Stimulated activated CD8-positive, alpha-beta memory T cell treated with anti-CD3 and anti-CD28 coated beads, Interleukin-12 subunit alpha, Interleukin-12 subunit beta, amount 100 ng/mL, for 4 hours (primary cell): ENCODE data around the gene CRYZL1.
"Not testable (repeated sequence)": the region's sequence is repeated elsewhere in the genome, so short reads cannot be mapped to it uniquely, and the experiment has no call there.

ENCODE experiments used
- DNase-seq: peaks from one replicate; pipeline ENCODE4 v3.0.0-alpha.2; 2020; ENCODE audit warnings: low read depth

CRYZL1 gene

DNA sequence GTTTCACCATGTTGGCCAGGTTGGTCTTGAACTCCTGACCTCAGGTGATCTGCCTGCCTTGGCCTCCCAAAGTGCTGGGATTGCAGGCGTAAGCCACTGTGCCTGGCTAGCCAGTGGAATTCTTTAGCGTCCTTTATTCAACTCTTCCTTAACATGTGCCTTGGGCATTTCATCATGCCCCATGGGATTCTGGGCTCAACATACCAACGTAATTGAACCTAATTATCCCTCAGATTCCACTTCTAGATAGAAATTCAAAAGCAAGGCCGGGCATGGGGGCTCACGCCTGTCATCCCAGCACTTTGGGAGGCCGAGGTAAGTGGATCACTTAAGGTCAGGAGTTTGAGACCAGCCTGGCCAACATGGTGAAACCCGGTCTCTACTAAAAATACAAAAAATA is 15.4 kb downstream of the CRYZL1 start:
- DNase-seq, result not testable (repeated sequence)

DNA sequence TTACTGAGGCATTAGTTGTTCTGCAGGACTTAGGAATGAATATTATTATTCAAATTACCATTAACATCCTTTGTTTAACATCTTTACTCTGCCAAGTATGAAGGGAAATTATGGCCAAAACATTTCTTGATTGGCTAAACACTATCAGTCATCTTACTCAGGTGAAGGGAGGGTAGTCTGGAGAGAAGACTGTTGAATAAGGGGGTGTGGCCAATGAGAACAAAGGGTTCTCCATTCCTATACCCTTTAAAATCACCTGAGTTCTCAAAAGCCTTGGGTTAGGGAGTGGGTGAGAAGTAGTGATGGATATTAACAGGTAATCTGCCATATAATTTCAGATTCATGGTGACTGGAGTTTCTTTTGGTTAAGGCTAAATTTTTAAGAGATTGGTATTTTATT is 19.3 kb downstream of the CRYZL1 start:
- DNase-seq, result no peak

DNA sequence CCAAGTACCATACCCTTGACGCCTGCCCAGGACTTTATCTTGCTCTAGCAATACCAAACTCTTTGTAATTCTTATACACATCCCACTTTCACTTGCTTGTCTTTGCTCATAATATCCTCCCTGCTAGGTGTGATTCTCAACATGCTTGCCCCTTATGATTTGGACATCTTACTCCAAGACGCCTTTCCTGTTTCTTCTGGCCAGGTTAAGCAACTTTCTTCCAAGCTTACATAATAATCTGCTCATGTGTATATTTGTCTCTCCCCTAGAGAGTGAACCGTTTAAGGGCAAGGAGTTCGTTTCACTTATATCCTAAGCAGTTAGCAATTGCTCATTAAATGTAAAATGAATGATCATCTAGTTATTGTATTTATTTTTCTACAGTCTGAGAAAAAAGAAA is 21.8 kb downstream of the CRYZL1 start:
- DNase-seq, result no peak

DNA sequence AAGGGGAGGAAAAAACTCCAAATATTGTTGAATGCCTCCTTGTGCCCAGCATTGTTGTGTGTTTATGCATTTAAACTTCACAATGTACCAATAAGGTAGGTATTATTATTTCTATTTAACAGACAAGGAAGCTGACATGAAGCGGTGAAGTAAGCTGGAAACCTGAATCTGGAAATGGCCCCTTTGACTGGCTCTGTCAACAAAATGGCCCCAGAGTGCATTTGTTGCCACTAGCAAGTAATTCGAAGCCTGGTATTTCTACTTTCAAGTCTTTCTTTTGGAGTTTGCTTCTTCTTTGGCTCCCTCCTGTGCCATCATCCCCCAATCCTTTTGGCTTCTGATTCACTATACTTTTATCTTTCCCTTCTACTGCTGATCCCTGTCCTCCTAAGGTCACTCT is 23.1 kb downstream of the CRYZL1 start:
- no peak for DNase-seq

DNA sequence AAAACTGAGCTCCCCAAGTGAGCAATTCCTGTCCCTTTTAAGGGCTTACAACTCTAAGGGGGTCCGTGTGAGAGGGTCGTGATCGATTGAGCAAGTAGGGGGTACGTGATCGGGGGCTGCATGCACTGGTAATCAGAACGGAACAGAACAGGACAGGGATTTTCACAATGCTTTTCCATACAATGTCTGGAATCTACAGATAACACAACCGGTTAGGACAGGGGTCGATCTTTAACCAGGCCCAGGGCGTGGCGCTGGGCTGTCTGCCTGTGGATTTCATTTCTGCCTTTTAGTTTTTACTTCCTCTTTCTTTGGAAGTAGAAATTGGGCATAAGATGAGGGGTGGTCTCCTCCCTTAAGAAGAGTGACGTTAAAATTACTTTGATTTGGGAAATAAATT is 24.0 kb downstream of the CRYZL1 start:
- not testable (repeated sequence) for DNase-seq

DNA sequence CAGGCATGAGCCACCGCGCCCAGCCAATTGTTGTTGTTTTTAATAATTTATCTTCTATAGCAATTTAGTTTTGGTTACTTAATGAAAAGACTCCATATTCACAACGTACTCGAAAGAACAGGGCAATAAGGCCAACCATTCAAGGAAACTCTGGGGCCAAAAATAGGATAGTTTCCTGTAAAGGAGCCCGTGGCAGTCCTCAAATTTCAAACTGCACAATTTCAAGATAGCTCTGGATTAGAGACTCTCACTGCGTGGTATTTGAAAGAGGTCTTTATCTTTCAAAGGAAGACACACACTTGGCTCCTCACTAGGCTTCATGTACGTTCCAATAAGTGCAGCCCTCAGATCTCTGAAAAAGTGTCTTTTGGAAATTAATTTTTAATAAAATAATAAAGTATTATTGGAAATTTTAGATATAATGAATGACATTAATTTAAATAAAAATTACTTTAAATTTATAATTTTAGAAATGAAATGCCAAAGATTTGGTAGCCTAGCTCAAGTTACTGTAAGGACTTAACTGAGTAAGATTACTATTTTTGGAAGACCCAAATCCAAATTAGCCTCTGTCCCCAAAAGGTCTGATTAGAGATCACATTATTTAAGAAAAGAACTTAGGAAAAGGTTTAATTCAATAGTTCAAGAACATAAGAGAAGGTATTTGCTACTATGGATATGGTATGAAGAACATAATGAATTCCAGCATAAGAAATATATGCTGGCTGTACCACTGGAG is 30.4 kb downstream of the CRYZL1 start:
- no peak for DNase-seq

DNA sequence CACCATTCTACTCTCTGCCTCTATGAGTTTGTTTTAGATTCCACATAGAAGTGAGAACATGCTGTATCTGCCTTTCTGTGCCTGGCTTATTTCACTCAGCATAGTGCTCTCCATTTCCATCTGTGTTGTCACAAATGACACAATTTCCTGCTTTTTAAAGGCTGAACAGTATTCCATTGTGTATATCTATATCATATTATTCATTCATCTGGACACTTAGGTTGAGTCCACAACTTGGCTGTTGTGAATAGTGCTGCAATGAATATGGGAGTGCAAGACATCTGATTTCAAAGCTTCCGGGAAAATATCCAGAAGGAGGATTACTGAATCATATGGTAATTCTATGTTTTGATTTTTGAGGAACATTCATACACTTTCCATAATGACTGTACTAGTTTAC is 33.0 kb downstream of the CRYZL1 start:
- no peak for DNase-seq

DNA sequence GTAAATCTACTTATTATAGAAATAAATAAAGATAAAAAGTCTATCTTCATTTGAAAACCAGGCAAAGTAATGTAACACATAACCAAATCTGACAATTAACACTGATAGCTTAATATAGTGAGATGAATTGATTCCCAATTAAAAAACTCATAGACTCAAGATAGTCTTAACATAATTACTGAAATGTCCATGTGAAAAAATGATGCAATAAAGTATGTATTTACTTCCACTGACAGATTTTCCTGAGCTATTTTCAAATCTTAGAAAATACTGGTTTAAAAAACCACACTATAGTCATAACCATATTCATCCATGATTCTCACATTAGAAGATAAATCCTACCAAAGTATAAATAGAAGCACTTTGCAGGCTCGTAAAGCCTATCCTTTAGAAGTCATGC is 43.5 kb downstream of the CRYZL1 start:
- DNase-seq, result no peak

DNA sequence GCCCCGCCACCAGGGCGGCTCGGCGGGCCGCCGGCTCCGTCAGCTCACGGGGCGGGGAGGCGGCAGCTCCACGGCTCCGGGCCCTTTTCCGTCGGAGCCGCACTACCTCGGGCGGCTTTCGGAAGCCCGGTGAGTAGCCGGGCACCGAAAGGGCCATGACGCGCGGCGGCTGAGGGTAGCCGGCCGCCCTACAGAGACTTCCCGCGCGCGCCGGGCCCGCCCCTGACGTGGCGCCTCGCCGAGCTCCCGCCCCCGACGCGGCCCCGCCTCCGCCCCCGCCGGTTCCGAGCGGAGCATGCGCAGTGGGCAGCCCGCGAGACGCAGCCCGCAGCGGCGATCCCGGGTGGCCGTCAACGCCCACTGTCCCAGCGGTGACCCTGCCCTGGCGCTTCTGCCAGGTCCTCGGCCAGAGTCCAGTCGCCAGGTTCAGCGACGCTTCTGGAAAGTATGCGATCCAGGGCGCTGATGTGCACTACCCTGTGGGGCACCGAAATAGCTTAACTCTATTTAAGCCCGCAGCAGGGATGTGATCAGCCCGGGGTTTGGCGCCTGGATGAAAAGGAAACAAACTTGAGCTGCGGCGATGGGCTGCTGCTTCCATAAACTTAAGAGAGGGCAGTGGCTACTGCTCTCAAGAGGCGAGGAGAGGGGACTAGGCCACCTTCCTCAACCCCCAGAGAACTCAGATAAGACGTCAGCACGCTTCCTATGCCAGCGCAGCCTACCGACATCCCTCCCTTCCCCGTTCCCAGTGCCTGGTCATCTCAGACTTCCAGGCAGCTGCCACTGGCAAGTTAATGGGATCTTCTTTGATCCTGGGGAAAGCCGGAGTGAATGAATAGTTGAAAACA is 52.8 kb downstream of the CRYZL1 start, which contains the start of gene DONSON:
Gene DONSON (minus strand): TSS at position 200 of the 851 bp plus-strand sequence. CDS start 43 bp downstream, at position 157.
- peak; percentile 82 for DNase-seq

DNA sequence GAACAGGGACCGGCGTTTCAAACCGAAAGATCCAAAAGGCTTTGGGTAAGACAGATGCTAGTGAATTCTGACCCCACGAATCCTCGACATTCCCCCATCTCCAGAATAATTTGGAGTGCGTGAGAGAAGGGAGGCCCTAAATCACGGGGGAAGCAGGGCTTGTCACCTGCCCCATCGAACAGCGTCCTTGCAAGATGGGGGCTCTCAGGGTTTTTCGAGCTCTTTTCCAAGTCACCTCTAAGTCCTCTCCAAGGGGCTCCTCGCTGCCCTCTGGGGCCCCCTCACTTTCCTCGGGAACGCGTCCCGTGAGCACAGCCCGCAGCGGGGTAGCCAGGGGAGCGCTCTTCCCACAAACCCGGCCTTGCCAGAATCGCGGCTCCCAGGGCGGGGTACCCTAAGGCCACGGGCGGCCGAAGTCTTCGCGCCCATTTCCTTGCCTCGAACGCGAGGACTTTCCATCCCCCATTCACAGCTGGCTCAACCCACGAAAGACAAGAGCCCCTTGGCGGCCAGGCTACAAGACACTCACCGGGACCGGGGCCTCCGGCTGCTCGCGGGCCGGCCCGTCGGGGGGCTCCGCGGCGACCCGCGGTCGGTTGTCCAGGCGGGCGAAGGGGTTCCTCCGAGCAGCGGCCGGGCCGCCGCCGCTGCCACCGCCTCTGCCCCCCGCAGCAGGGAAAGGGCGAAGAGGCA is 53.6 kb downstream of the CRYZL1 start:
- no peak for DNase-seq

DNA sequence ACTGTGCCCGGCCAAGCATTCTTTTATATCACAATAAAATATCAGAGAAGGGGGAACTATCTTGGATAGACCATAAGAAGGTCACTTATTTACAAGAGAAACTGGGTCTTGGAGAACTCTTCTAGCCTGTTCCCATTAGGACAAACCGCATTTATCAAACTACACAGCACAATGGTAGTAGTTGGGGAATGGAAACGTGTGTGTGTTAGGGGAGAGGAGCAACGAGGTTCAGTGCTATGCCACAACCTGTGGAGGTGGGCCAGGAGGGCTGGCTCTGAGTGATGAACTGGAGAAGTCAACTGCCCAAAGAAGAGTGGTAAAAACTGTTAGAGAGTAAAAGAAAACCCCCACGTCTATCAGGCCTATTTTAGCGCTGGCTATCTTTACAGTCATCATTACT is 54.6 kb downstream of the CRYZL1 start:
- DNase-seq, result no peak

DNA sequence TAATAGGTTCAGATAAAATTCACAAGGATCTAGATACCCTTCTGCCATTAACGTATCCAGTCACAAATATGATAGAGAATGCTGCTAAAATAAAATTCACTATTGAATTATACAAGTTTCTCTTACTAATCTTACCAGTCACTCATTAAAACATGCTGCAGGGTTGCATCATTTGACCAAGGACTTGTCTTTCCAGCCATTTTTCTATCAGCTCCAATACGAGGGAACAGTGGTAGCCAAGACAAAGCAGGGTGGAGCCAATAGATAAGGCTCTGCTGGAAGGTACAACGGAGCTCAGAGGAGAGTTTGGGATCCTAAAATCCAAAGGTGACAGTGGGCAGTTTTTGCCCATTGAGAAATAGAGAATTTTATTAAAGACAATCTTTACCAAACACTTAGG is 57.1 kb downstream of the CRYZL1 start:
- DNase-seq, result no peak

DNA sequence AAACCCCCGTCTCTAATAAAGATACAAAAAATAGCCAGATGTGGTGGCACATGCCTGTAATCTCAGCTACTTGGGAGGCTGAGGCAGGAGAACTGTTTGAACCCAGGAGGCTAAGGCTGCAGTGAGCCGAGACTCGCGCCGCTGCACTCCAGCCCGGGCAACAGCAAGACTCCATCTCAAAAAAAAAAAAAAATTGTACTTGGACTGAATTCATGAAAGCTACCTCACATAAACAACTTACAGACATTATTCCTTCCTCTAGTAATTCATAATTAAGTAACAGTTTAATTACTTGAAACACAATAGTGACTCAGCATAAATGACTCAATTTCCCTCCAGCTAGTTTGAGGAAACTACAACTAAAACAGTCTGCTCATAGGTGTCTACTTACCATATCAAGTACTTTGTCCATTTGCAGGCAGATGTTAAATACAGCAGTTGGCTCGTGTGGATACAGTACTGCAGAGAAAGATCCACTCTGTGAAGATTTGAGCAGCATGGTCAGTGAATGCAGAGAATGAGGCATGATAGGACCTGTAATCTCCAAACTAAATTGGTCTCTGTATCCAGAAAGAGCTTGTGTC is 62.5 kb downstream of the CRYZL1 start:
- no peak for DNase-seq

DNA sequence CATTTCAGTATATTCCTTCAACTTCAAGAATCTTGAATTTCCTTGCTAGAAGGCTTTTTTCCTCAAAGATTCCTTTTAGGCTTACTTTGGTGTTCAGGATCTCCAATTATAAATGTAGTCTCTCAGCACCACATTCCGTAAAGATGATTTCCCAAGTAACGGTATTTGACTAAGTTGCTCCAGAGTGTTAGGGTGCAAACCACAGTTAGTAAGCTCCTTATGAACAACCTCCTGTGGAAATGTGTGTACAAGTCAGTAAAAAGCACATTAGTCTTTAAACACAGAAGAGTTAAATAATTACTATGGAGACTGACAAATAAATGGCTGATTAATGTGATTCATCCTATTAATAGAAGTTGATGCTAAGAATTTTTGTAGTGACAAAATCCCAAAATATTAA is 63.3 kb downstream of the CRYZL1 start:
- no peak for DNase-seq

DNA sequence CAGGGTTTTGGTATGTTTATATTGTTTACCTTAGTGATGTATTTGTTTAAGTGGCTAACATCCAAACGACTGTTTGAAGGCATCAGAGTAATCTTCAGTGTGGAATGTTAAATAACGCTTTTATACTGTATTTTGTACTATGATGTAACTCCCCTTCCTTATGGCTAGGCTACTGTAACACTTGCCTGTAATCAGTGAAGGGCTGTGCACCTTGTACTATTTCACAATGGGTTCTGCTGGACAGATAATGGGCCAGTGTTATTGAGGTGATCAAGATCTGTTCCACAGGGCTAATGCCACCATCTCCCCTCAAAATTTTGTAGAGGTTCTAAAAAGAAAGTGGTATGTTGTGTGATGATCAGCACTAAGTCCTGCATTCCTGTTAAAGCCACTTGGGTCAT is 64.8 kb downstream of the CRYZL1 start:
- not testable (repeated sequence) for DNase-seq

DNA sequence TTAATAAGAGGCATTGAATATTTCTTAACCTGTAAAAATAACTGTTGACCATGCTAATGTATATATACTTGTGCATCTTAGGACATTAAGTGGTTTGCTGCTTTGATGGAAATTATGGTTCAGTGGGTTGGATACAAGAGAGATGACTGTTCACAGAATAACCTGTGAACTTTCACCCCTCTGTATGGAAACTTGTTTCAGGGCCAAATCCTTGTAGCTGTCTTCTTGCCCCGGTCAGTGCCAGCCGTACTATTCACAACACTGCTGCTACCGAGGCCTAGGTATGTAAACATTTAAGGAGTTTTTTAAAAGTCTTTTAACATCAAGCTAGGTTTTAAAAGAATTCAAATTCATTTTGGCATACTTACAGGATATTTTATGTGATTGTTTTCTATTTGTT is 69.2 kb downstream of the CRYZL1 start:
- DNase-seq, result no peak

DNA sequence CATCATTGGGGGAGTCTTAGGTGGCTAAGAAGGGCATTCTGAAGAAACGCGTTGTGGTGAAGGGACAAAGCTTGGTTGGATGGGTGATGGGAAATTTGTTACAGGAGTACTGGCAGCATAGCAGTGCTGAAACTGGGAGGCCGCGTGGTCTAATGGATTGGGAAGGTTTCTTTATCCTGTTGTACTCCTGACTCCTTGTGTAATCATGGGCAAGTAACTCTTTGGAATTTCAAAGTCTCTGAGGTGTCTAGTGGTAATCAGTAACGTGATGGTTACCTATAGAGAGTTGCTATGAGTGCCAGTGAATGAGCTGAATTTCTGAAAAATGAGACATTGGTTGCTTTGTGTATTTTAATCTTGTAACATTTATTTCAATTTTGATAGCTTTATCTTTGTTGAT is 71.5 kb downstream of the CRYZL1 start:
- DNase-seq, result no peak

DNA sequence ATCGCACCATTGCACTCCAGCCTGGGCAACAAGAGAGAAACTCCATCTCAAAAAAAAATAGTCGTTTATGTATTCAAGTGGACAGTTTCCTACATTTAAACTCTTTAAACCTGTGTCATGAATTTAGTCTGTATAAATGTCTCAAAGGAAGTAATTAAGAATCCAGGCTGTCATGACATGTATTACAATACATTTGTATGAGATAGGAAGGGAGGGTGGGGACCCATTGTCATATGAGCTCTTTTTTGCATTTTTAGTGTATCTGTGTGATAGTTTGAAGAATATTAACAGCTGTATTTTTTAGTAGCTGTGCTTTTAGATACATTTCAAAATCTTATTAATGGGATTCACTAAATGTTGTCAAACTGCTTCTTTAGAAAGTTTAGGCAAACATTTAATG is 73.1 kb downstream of the CRYZL1 start:
- no peak for DNase-seq

DNA sequence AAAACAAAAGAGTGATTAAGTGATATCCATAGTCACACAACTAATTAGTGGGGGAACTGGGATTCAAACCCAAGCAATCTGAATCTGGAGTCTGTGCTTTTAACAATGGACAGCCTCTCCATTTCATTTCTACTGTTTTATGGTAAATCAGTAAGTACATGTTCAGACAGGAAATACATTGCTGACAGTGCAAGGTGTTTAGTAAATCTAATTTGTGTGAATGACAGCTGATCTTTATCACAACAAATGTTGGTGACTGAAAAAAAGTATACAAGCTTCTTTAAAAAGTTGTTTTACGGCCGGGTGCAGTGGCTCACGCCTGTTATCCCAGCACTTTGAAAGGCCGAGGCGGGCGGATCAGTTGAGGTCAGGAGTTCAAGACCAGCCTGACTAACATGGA is 73.6 kb downstream of the CRYZL1 start:
- no peak for DNase-seq

DNA sequence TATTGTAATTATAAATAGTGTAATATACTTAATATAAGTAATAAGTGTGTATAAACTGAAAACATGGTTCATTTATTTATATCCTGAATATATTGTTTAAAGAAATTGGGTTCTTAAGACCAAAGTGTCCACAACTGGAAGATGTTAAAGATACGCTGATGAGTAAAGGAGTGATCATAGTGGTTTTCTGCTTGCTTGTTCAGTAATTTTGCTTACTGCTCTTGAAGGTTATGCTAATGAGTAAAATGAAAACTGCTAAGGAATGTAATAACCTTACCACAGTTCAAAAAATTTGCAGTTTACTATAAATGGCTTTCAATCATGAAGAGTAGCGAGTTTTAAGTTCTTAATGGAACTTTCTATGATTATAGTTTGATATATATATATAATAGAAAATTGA is 75.0 kb downstream of the CRYZL1 start:
- no peak for DNase-seq

DNA sequence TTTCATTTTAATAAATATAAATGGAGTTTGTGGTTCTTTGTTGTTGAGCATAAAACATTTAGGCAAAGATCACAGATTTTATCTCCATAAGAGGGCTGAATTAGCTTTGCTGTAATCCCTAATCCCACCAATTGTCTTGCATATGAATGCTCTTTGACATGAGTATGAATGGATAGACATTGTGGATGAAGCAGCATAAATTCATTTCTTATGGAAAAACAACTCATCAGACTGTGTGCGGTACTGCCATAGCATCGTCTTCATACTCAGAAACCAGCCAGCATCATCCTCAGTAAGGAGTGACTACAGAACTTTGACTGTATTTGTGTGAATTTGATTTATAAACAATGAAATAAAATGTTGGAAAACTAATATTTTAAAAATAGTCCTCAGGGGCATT is 79.2 kb downstream of the CRYZL1 start:
- DNase-seq, result no peak

DNA sequence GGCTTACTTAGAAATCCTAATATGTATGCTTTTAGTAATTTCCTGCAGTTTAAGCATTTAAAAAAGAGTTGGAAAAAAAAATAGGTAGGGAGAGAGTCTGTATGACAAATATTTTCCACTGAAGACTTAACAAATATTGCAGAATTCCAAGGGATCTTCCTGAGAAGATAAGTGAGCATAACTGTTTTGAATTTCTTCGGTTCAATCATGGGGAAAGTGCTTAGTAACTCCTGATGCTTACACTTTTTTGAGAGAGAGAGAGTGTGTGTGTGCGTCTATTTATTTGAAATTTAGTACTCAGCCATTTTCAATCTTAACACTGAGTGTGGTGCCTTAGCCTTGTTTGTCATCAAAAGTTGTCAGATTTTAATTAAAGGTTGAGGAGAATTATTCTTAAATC is 80.2 kb downstream of the CRYZL1 start:
- DNase-seq, result no peak

DNA sequence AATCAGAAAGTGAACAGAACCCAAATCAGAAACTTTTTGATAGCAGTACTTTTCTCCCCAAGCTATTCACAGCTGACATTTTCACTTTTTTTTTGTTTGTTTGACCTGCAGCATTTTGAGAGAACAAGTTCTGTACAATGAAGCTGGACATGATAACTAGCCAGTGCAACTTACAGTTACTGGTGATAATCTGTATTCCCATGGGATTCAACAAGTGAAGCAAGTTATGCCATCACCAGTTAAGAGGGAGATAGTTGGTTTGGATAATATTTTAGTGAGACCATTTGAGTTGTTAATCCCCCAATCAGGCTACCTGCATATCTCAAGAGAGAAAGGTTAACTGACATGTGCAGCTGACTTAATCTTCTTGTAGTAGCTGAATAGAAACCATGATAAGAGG is 80.6 kb downstream of the CRYZL1 start:
- no peak for DNase-seq
